ENCODE data around the gene CFD.

CFD gene

DNA sequence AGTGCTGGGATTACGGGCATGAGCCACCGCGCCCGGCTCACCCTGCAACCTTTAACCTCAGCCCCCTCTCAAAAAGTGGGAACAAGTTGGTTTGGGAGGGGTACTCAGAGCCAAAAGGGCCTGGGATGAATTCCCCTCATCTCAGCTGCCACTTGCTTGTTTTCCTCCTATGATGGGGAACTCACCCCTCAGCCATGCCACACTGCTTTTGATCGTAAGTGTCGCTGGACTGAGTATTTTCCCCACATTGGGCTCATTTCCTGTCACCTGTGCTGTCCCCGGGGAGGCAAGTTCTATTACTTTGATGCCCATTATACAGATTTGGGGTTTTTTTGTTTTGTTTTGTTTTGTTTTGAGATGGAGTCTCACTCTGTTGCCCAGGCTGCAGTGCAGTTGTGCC, 47.0 kb downstream of the CFD start:
- DNase-seq (ENCODE audit: low spot score): no peak

DNA sequence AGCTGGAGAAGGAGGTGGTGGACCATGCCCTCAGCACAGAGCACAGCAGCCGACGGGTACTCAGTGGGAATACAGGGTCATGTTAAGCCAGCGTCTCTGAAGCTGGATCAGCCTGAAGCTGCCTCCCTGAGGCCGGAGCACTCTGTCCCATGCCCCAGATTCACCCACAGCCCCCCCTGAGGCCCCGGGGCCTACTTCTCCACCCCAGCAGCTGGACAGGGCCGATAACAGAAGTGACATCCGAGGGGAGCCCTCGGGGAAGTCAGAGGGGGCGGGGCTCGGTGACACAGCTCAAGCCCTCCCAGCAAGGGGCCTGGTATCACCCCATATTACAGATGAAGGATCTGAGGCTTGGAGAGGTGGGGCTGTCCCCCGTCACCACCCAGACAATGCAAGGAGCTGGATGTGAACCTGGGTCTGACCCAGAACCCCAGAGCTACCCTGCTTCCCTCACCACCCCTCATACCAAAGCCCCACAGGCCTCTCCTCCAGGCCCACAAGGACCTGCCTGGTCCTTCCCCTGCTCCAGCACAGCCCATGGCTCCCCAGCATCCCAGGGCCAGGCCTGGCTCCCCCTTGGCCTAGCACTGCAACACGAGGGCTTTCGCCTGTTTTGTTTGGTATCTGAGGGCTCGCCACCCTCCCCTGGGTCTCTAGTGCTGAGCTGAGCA, 47.9 kb downstream of the CFD start:
- no peak for DNase-seq (ENCODE audit: low spot score)

DNA sequence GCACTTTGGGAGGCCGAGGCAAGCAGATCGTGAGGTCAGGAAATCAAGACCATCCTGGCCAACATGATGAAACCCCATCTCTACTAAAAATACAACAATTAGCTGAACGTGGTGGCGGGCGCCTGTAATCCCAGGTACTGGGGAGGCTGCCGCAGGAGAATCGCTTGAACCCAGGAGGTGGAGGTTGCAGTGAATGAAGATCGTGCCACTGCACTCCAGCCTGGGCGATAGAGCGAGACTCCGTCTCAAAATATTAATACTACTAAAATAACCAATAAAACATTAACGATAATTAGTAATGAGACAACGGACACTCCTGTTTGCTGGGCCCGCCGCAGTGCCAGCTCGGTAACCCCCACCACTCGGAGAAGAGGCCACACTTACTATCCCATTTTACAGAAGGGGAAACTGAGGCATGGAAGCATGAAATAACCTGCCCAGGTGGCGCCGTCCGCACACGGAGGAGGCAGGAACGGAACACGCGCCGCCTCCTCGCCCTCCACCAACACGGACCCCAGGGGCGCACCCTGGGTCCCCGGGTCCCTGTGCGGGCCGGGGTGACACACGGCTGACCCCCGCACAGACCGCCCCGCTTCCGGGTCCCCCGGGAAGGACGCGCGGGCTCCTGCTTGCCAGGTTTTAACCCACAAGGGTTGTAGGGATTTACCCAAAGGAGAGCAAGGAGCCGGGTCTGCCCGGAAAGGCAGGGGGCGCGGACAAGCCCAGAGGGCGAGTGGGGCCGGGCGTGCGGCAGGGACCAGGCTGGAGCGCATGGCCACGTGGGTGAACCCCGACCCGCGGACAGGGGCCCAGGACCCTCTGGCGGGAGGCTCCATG, 52.0 kb downstream of the CFD start:
- DNase-seq (ENCODE audit: low spot score): no peak

DNA sequence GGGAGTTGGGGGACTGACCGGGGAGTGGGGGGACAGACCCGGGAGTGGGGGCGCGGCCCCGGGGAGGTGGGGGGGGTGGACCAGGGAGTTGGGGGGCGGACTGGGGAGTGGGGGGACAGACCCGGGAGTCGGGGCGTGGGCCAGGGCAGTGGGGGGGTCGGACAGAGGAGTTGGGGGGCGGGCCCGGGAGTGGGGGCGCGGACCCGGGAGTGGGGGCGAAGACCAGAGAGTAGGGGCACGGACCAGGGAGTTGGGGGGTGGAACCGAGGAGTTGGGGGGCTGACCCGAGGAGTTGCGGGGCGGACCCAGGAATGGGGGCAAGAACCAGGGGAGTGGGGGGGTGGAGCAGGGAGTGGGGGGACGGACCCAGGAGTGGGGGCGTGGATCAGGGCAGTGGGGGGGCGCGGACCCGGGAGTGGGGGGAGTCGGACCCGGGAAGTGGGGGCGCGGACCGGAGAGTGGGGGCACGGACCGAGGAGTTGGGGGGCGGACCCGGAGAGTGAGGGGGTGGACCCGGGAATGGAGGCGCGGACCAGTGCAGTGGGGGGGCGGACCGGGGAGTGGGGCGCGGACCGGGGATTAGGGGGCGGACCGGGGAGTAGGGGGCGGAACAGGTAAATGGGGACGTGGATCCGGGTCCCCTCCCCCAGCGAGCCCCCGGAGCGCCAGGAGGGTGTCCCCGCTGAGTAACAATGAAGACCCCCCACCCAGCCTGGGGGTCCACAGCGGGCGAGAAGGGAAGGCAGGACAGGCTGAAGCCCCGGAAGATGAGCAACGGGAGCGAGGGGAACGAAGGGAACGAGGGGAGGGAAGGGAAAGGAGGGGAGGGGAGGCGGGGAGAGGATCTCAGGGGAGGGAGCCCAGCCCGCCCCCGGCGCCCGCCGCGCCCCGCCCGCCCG, 53.0 kb downstream of the CFD start:
- DNase-seq (ENCODE audit: low spot score): peak; percentile 89
